ENCODE measurements around the gene CYP11A1. TPM values are rescaled to one million over a fixed set of nuclear protein-coding genes. Genes with fewer than 3 reads are reported as not detected.
A peak's percentile ranks its signal among the peaks of the same experiment; 100 is the strongest.

The CYP11A1 gene
- total and polyA plus RNA-seq, 2 donors (not counting 1 experiment from before 2014, with no cell fraction given), result not detected

DNA sequence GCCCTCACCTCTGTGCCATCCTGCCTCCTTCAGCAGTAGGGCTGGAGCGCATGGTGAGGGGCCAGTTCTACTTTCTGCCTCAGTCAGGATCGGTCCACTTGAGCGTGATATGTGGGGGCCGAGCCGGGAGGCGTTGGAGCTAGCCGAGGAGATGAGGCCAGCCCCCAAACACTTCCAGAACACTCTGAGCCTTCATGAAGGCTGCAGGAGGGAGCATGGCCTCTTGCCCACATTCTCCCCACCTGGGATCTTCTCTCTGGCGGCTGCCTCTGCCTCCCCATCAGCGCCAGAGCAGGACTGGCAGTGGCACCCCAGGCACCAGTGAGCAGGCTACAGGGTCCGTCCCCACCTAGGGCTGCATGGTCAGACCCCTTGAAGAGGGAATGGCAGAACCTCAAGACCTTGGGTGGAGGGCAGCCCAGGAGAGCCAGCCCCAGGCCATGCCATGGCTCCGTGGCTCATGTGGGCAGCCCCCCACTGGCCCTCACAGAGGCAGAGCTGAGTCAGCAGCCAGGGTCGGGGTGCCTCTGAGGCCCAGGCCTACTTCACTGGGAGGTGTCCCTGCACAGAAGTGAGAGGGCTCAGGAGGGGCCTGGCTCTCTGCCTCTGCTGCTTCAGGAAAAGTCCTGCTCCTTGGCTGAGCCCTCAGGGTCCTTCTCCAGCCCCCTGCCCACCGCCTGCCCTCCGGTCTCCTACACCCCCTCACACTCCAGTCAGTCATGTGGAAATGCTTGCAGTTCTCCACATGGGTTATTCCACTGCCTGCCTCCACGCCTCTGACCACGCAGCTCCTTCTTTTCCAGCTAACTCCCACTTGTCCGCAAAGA, 28.1 kb upstream of the CYP11A1 start:
- Histone ChIP-seq H3K79me2 (ENCODE audit: control insufficient read depth, insufficient read depth, low read length) (peaks cover 5% of the 10 kb centered on the region), H4K20me1 (ENCODE audit: control insufficient read depth, insufficient read depth, low read length, poor library complexity, severe bottlenecking) (no peaks in the 10 kb centered on the region), H3K4me3 (ENCODE audit: control extremely low read depth in 1 of 5, extremely low read depth in 1 of 5, insufficient read depth in 1 of 5, low read depth in 2 of 5, low read length in 4 of 5) (no peak overlapping the region), H2AFZ (ENCODE audit: insufficient read depth, low read depth, low read length, poor library complexity, severe bottlenecking) (no peak overlapping the region), H3K4me1 (ENCODE audit: control insufficient read depth in 2 of 2, insufficient read depth in 2 of 2, low read length in 2 of 2) (peaks cover 95 to 100% of the 10 kb centered on the region in 2 donors), H3K27ac (ENCODE audit: low read length in 2 of 2) (peak overlapping the region; percentile 96 to 98), H3K9ac (ENCODE audit: low read length) (no peak overlapping the region), H3K27me3 (replicated peaks in 1 of 4; ENCODE audit: control extremely low read depth in 1 of 4, control insufficient read depth in 3 of 4, insufficient read depth in 4 of 4, low read length in 3 of 4) (no peaks in the 10 kb centered on the region), H3K9me3 (ENCODE audit: control extremely low read depth in 1 of 3, control insufficient read depth in 2 of 3, insufficient read depth in 1 of 3, low read length in 2 of 3) (peaks cover 0 to 4% (median 0%) of the 10 kb centered on the region in 3 donors), H3K4me2 (replicated peaks; ENCODE audit: low read depth, low read length, poor library complexity, severe bottlenecking) (peak overlapping the region; percentile 75), H3K36me3 (replicated peaks in 1 of 2; ENCODE audit: control extremely low read depth in 1 of 2, control insufficient read depth in 1 of 2, extremely low read depth in 1 of 2, insufficient read depth in 2 of 2, low read length in 1 of 2) (no peaks in the 10 kb centered on the region)
- DNase-seq (no peak), ATAC-seq (ENCODE audit: low read depth) (no peak)
- Mint-ChIP-seq H3K27me3 (no peaks in the 10 kb centered on the region), H3K9me3 (ENCODE audit: insufficient read depth) (no peaks in the 10 kb centered on the region), H3K4me1 (peaks cover 98% of the 10 kb centered on the region), H3K4me3 (peak overlapping the region; percentile 78), H3K27ac (peak overlapping the region; percentile 97)
- WGBS (ENCODE audit: insufficient coverage), result 87% methylated on average over 14 of the region's 17 CpGs
- intact Hi-C loops (cut with micrococcal nuclease), result loop anchor here (1.0 to 2.0 kb wide), 5 partner anchors 9 to 381 kb away; partner anchors contain the start of gene UBL7
- POLR2A ChIA-PET, result interaction anchor here (1.0 to 4.6 kb wide), 4 partner anchors 9 to 35 kb away, joined by 3 to 40 read pairs (median 4); no protein-coding TSS in a partner anchor
- TF ChIP-seq EZH2 (IDR thresholded peaks at IDR 0.05; ENCODE audit: borderline replicate concordance, insufficient read depth, low read depth, low read length, poor library complexity, severe bottlenecking), result no peak
- TF ChIP-seq, protein P1, sequence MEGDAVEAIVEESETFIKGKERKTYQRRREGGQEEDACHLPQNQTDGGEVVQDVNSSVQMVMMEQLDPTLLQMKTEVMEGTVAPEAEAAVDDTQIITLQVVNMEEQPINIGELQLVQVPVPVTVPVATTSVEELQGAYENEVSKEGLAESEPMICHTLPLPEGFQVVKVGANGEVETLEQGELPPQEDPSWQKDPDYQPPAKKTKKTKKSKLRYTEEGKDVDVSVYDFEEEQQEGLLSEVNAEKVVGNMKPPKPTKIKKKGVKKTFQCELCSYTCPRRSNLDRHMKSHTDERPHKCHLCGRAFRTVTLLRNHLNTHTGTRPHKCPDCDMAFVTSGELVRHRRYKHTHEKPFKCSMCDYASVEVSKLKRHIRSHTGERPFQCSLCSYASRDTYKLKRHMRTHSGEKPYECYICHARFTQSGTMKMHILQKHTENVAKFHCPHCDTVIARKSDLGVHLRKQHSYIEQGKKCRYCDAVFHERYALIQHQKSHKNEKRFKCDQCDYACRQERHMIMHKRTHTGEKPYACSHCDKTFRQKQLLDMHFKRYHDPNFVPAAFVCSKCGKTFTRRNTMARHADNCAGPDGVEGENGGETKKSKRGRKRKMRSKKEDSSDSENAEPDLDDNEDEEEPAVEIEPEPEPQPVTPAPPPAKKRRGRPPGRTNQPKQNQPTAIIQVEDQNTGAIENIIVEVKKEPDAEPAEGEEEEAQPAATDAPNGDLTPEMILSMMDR (IDR thresholded peaks at IDR 0.05), result no peak
- CTCF ChIA-PET, result interaction anchor here (0.8 to 6.4 kb wide), 8 partner anchors 10 to 443 kb away, joined by 3 to 49 read pairs (median 6); partner anchors contain the start of gene SEMA7A

Measured in B cell (primary cell).